GM23338 (cell line): Measurements from ENCODE around the gene CTDSPL. TPM values are rescaled to one million over a fixed set of nuclear protein-coding genes. Genes with fewer than 3 reads are reported as not detected.

ENCODE experiments used
- ATAC-seq: fragments of 200-7000 bp; cut with Tn5 transposase; 3 replicates; pipeline ENCODE4 v1.9.1; 2020
- DNase-seq: peaks from one replicate; pipeline ENCODE4 v3.0.0-alpha.2; 2015; ENCODE audit warnings: low spot score
- H2AFZ ChIP-seq: fragments of 200-600 bp; sonication (generic); 2 replicates; pipeline ENCODE4 v1.8.0; 2016; ENCODE audit warnings: antibody characterized with exemption, mild to moderate bottlenecking, moderate library complexity
- H3F3A ChIP-seq: fragments of 200-600 bp; sonication (generic); replicated peaks from 2 replicates; pipeline ENCODE4 v1.8.0; 2017; ENCODE audit warnings: antibody characterized with exemption, mixed run types, low read depth
- H3K27ac ChIP-seq: fragments of 200-600 bp; sonication (generic); 2 replicates; pipeline ENCODE4 v1.6.1; 2016; ENCODE audit warnings: low read depth
- H3K27me3 ChIP-seq: fragments of 200-600 bp; sonication (generic); 2 replicates; pipeline ENCODE4 v1.8.0; 2016; ENCODE audit warnings: mild to moderate bottlenecking, mixed run types, moderate library complexity; ENCODE audit not compliant: insufficient read depth
- H3K36me3 ChIP-seq: fragments of 200-600 bp; sonication (generic); 2 replicates; pipeline ENCODE4 v1.8.0; 2016; ENCODE audit warnings: mild to moderate bottlenecking; ENCODE audit not compliant: insufficient read depth
- H3K4me1 ChIP-seq: fragments of 200-600 bp; sonication (generic); 2 replicates; pipeline ENCODE4 v1.8.0; 2016; ENCODE audit warnings: mild to moderate bottlenecking, moderate library complexity; ENCODE audit not compliant: insufficient read depth
- H3K4me2 ChIP-seq: fragments of 200-600 bp; sonication (generic); 2 replicates; pipeline ENCODE4 v1.7.1; 2017; ENCODE audit warnings: mixed run types
- H3K4me3 ChIP-seq: fragments of 200-600 bp; sonication (generic); 2 replicates; pipeline ENCODE4 v1.6.1; 2016; ENCODE audit warnings: mixed run types
- H3K79me2 ChIP-seq: fragments of 200-600 bp; sonication (generic); replicated peaks from 2 replicates; pipeline ENCODE4 v1.8.0; 2017; ENCODE audit warnings: mild to moderate bottlenecking; ENCODE audit not compliant: insufficient read depth
- H3K9me2 ChIP-seq: fragments of 200-600 bp; sonication (generic); 2 replicates; pipeline ENCODE4 v1.8.0; 2017; ENCODE audit not compliant: insufficient read depth
- H4K20me1 ChIP-seq: fragments of 200-600 bp; sonication (generic); replicated peaks from 2 replicates; pipeline ENCODE4 v1.8.0; 2017; ENCODE audit warnings: mild to moderate bottlenecking; ENCODE audit not compliant: insufficient read depth
- H3K27ac Mint-ChIP-seq: 2 replicates; pipeline ENCODE4 v1.8.0; 2020; ENCODE audit warnings: inconsistent platforms, mild to moderate bottlenecking, moderate library complexity, mixed read lengths
- H3K27me3 Mint-ChIP-seq: 3 replicates; pipeline ENCODE4 v1.8.0; 2022; ENCODE audit warnings: low read depth, mild to moderate bottlenecking, moderate library complexity, mixed read lengths, inconsistent platforms; ENCODE audit not compliant: insufficient read depth, poor library complexity
- H3K36me3 Mint-ChIP-seq: 3 replicates; pipeline ENCODE4 v1.8.0; 2021; ENCODE audit warnings: low read depth, mild to moderate bottlenecking, inconsistent platforms, moderate library complexity, mixed read lengths
- H3K4me1 Mint-ChIP-seq: 3 replicates; pipeline ENCODE4 v1.8.0; 2020; ENCODE audit warnings: mild to moderate bottlenecking, inconsistent platforms, mixed read lengths
- H3K4me3 Mint-ChIP-seq: 3 replicates; pipeline ENCODE4 v1.8.0; 2021; ENCODE audit warnings: moderate library complexity, mild to moderate bottlenecking, inconsistent platforms, mixed read lengths
- H3K9me3 Mint-ChIP-seq: 3 replicates; pipeline ENCODE4 v1.8.0; 2020; ENCODE audit warnings: moderate library complexity, mild to moderate bottlenecking, inconsistent platforms, mixed read lengths
- CREB1 ChIP-seq: fragments of 250-450 bp; sonication (Bioruptor Pico); IDR thresholded peaks from 2 replicates; pipeline ENCODE4 v1.5.0; 2020; ENCODE audit warnings: low read depth, mild to moderate bottlenecking, moderate library complexity
- CTCF ChIP-seq, 2 experiments: fragments of 200-600 bp in 1 of 2; sonication (generic) in 1 of 2; conservative IDR thresholded peaks; 2 replicates each; pipeline versions ENCODE4 v1.5.1 to v1.6.1; 2016 to 2017; ENCODE audit warnings: antibody characterized with exemption in 2 of 2, low read depth in 2 of 2, mild to moderate bottlenecking in 2 of 2, moderate library complexity in 1 of 2
- ETS1 ChIP-seq: IDR thresholded peaks from 2 replicates; pipeline ENCODE4 v1.6.1; 2016; ENCODE audit warnings: antibody characterized with exemption
- EZH2 ChIP-seq: fragments of 200-600 bp; sonication (generic); IDR thresholded peaks from one replicate; pipeline ENCODE4 v1.8.0; 2017; ENCODE audit warnings: antibody characterized with exemption, mild to moderate bottlenecking, low read depth; ENCODE audit not compliant: unreplicated experiment
- EZH2phosphoT487 ChIP-seq: fragments of 200-600 bp; sonication (generic); IDR thresholded peaks from one replicate; pipeline ENCODE4 v1.8.1; 2018; ENCODE audit warnings: antibody characterized with exemption; ENCODE audit not compliant: unreplicated experiment
- JUNB ChIP-seq: IDR thresholded peaks from one replicate; pipeline ENCODE4 v1.6.1; 2016; ENCODE audit warnings: antibody characterized with exemption; ENCODE audit not compliant: unreplicated experiment
- NANOG ChIP-seq: IDR thresholded peaks from 2 replicates; pipeline ENCODE4 v1.6.1; 2016; ENCODE audit warnings: antibody characterized with exemption, borderline replicate concordance
- POLR2AphosphoS5 ChIP-seq: IDR thresholded peaks from 2 replicates; pipeline ENCODE4 v1.6.1; 2016; ENCODE audit warnings: antibody characterized with exemption, low read depth
- STAT1 ChIP-seq: IDR thresholded peaks from one replicate; pipeline ENCODE4 v1.6.1; 2016; ENCODE audit warnings: antibody characterized with exemption; ENCODE audit not compliant: unreplicated experiment
- ZNF114 ChIP-seq: fragments of 250-450 bp; sonication (Bioruptor Pico); IDR thresholded peaks from 2 replicates; pipeline ENCODE4 v1.5.0; 2020; ENCODE audit warnings: mild to moderate bottlenecking, moderate library complexity
- ZNF331 ChIP-seq: fragments of 250-450 bp; sonication (Bioruptor Pico); IDR thresholded peaks from 2 replicates; pipeline ENCODE4 v1.5.0; 2020; ENCODE audit warnings: low read depth, mild to moderate bottlenecking, moderate library complexity
- ZNF462 ChIP-seq: fragments of 250-450 bp; sonication (Bioruptor Pico); IDR thresholded peaks from 2 replicates; pipeline ENCODE4 v1.5.0; 2020; ENCODE audit warnings: mild to moderate bottlenecking, moderate library complexity
- polyA plus RNA-seq: library from polyadenylated mRNA; unstranded; fragments of >200 nt; fragmentation: Nextera tagmentation; extraction: Ambion mirVana; gene quantifications from 2 replicates; pipeline ENCODE4 v1.2.1, GENCODE V29; 2016
- total RNA-seq: library from RNA; depleted of rRNA; stranded (reverse); fragments of >200 nt; shearing (Covaris generic); gene quantifications from 2 replicates; pipeline ENCODE4 v1.2.3, GENCODE V29; 2014

CTDSPL gene
- total and polyA plus RNA-seq, 2 experiments from 2014 or later: 23.2 to 42.0 TPM

GRCh38 chr3:37886395-37886794, 24.7 kb downstream of the CTDSPL start:
- Mint-ChIP-seq H3K36me3 (no peaks in the 10 kb centered on the region), H3K4me3 (no peak overlapping the region), H3K4me1 (peaks cover 17% of the 10 kb centered on the region), H3K27ac (no peak overlapping the region), H3K9me3 (no peaks in the 10 kb centered on the region), H3K27me3 (peaks cover 4% of the 10 kb centered on the region)
- Histone ChIP-seq H3K9me2 (no peaks in the 10 kb centered on the region; the same call in 1 of the 2 replicates), H4K20me1 (no peaks in the 10 kb centered on the region; the same call in none of the 2 replicates), H3K4me1 (0 out of 2 replicates have a peak, but pooled peaks cover 3% of the 10 kb centered on the region), H3K4me2 (no peak overlapping the region), H3K79me2 (peaks cover 38% of the 10 kb centered on the region; the same call in 1 of the 2 replicates), H3K36me3 (no peaks in the 10 kb centered on the region), H3K27me3 (no peaks in the 10 kb centered on the region), H3K4me3 (no peak overlapping the region), H3F3A (no peaks in the 10 kb centered on the region), H3K27ac (no peak overlapping the region), H2AFZ (no peak overlapping the region)
- no peak for TF ChIP-seq CREB1 (CRISPR knock-in tag)
- no peak for TF ChIP-seq ZNF331 (CRISPR knock-in tag)
- DNase-seq: no peak
- no peak for ATAC-seq

GRCh38 chr3:37887062-37887461, 25.4 kb downstream of the CTDSPL start:
- H2AFZ ChIP-seq: no peak overlapping the region
- Mint-ChIP-seq H3K27me3 (peaks cover 4% of the 10 kb centered on the region), H3K27ac (no peak overlapping the region), H3K9me3 (no peaks in the 10 kb centered on the region), H3K36me3 (no peaks in the 10 kb centered on the region), H3K4me3 (no peak overlapping the region), H3K4me1 (peaks cover 17% of the 10 kb centered on the region)
- H3K27ac ChIP-seq: no peak overlapping the region
- DNase-seq (no peak), ATAC-seq (no peak)
- H3K4me1 ChIP-seq: 0 out of 2 replicates have a peak, but pooled peaks cover 3% of the 10 kb centered on the region
- no peaks in the 10 kb centered on the region for H3F3A ChIP-seq
- H4K20me1 ChIP-seq: no peaks in the 10 kb centered on the region; the same call in none of the 2 replicates
- H3K27me3 ChIP-seq: no peaks in the 10 kb centered on the region
- no peak overlapping the region for H3K4me3 ChIP-seq
- no peak overlapping the region for H3K4me2 ChIP-seq
- H3K9me2 ChIP-seq: no peaks in the 10 kb centered on the region; the same call in 1 of the 2 replicates
- H3K36me3 ChIP-seq: no peaks in the 10 kb centered on the region
- peaks cover 38% of the 10 kb centered on the region; the same call in 1 of the 2 replicates for H3K79me2 ChIP-seq
- no peak for TF ChIP-seq POLR2AphosphoS5
- no peak for TF ChIP-seq JUNB
- TF ChIP-seq EZH2: no peak
- no peak for TF ChIP-seq CREB1 (CRISPR knock-in tag)
- TF ChIP-seq ZNF114 (CRISPR knock-in tag): no peak
- TF ChIP-seq ZNF331 (CRISPR knock-in tag): no peak
- TF ChIP-seq NANOG: no peak
- TF ChIP-seq CTCF (conservative IDR thresholded peaks at IDR 0.05; ENCODE audit: low read depth in 2 of 2): no peak
- TF ChIP-seq ETS1: no peak
- no peak for TF ChIP-seq ZNF462 (CRISPR knock-in tag)
- no peak for TF ChIP-seq EZH2phosphoT487
- TF ChIP-seq STAT1: no peak
